B cell (primary cell): ENCODE data around the gene KLC4. TPM values are rescaled to one million over a fixed set of nuclear protein-coding genes. Genes with fewer than 3 reads are reported as not detected.

Experiments
- ATAC-seq: fragments of 200-7000 bp; cut with Tn5 transposase; one replicate; pipeline ENCODE4 v1.10.0; 2021; ENCODE audit warnings: low read depth, mild to moderate bottlenecking, moderate number of reproducible peaks, moderate library complexity
- CTCF ChIA-PET: fragments of 350-600 bp; sonication (Branson Sonifier 250); formaldehyde crosslinking; loops from one replicate; lab custom pipeline; 2021; ENCODE audit warnings: antibody characterized with exemption, inconsistent platforms; lab: Charles Lee
- POLR2A ChIA-PET: fragments of 350-600 bp; sonication (Branson Sonifier 250); formaldehyde crosslinking; loops from one replicate; lab custom pipeline; 2021; ENCODE audit warnings: antibody characterized with exemption; lab: Charles Lee
- DNase-seq: peaks from one replicate; pipeline ENCODE4 v3.0.0; 2013
- H2AFZ ChIP-seq: 2 replicates; pipeline ENCODE4 v1.6.1; 2012; ENCODE audit warnings: mild to moderate bottlenecking, low read depth, low read length; ENCODE audit not compliant: insufficient read depth, poor library complexity, severe bottlenecking
- H3K27ac ChIP-seq, 2 donors: 1 replicate in 1 of 2; 2 replicates in 1 of 2; pipeline ENCODE4 v1.5.1; 2012 to 2013; ENCODE audit warnings: low read length in 2 of 2, mild to moderate bottlenecking in 2 of 2, moderate library complexity in 1 of 2
- H3K27me3 ChIP-seq, 4 experiments: fragments of 200-600 bp in 1 of 4; sonication (generic) in 1 of 4; replicated peaks in 1 of 4; 1 replicate in 2 of 4; 2 replicates in 2 of 4; pipeline versions ENCODE4 v1.6.1 to v1.7.0; 2013 to 2016; ENCODE audit warnings: low read length in 3 of 4, mild to moderate bottlenecking in 2 of 4, mixed read lengths in 1 of 4, moderate library complexity in 1 of 4; ENCODE audit not compliant: insufficient read depth in 4 of 4, control insufficient read depth in 3 of 4; ENCODE audit errors: control extremely low read depth in 1 of 4
- H3K36me3 ChIP-seq, 2 experiments: replicated peaks in 1 of 2; 1 replicate in 1 of 2; 2 replicates in 1 of 2; pipeline versions ENCODE4 v1.6.1 to v1.7.1; 2013; ENCODE audit warnings: low read length in 1 of 2; ENCODE audit not compliant: insufficient read depth in 2 of 2, control insufficient read depth in 1 of 2; ENCODE audit errors: control extremely low read depth in 1 of 2, extremely low read depth in 1 of 2
- H3K4me1 ChIP-seq, 2 donors: fragments of 200-600 bp in 1 of 2; sonication (generic) in 1 of 2; 1 replicate in 1 of 2; 2 replicates in 1 of 2; pipeline versions ENCODE4 v1.5.1 to v1.6.1; 2013 to 2017; ENCODE audit warnings: low read length in 2 of 2; ENCODE audit not compliant: control insufficient read depth in 2 of 2, insufficient read depth in 2 of 2
- H3K4me2 ChIP-seq: replicated peaks from 2 replicates; pipeline ENCODE3; 2012; ENCODE audit warnings: mild to moderate bottlenecking, low read depth, low read length; ENCODE audit not compliant: poor library complexity, severe bottlenecking
- H3K4me3 ChIP-seq, 5 experiments: fragments of 200-600 bp in 1 of 5; sonication (generic) in 1 of 5; 1 replicate in 3 of 5; 2 replicates in 2 of 5; pipeline versions ENCODE4 v1.5.1 to v1.7.0; 2011 to 2016; ENCODE audit warnings: low read length in 4 of 5, mild to moderate bottlenecking in 4 of 5, low read depth in 2 of 5, control low read depth in 1 of 5, moderate library complexity in 1 of 5; ENCODE audit not compliant: insufficient read depth in 1 of 5; ENCODE audit errors: control extremely low read depth in 1 of 5, extremely low read depth in 1 of 5
- H3K79me2 ChIP-seq: fragments of 200-600 bp; sonication (generic); one replicate; pipeline ENCODE4 v1.6.0; 2016; ENCODE audit warnings: low read length; ENCODE audit not compliant: control insufficient read depth, insufficient read depth
- H3K9ac ChIP-seq: fragments of 200-600 bp; sonication (generic); 2 replicates; pipeline ENCODE4 v1.6.1; 2017; ENCODE audit warnings: mild to moderate bottlenecking, low read length, moderate library complexity
- H3K9me3 ChIP-seq, 3 donors: one replicate each; pipeline versions ENCODE4 v1.6.1 to v1.7.1; 2013; ENCODE audit warnings: low read length in 2 of 3; ENCODE audit not compliant: control insufficient read depth in 2 of 3, insufficient read depth in 1 of 3; ENCODE audit errors: control extremely low read depth in 1 of 3
- H4K20me1 ChIP-seq: 2 replicates; pipeline ENCODE4 v1.6.0; 2012; ENCODE audit warnings: mild to moderate bottlenecking, low read length; ENCODE audit not compliant: insufficient read depth, control insufficient read depth, poor library complexity, severe bottlenecking
- H3K27ac Mint-ChIP-seq: one replicate; pipeline ENCODE4 v1.8.0; 2021; ENCODE audit warnings: mixed read lengths
- H3K27me3 Mint-ChIP-seq: one replicate; pipeline ENCODE4 v1.8.0; 2021; ENCODE audit warnings: mixed read lengths
- H3K4me1 Mint-ChIP-seq: one replicate; pipeline ENCODE4 v1.8.0; 2021; ENCODE audit warnings: mixed read lengths
- H3K4me3 Mint-ChIP-seq: one replicate; pipeline ENCODE4 v1.8.0; 2021; ENCODE audit warnings: mixed read lengths
- H3K9me3 Mint-ChIP-seq: one replicate; pipeline ENCODE4 v1.8.0; 2022; ENCODE audit warnings: mixed read lengths; ENCODE audit not compliant: insufficient read depth
- CTCF ChIP-seq: fragments of 200-600 bp; IDR thresholded peaks from one replicate; pipeline ENCODE4 v1.8.0; 2022; ENCODE audit warnings: antibody characterized with exemption, mild to moderate bottlenecking
- EZH2 ChIP-seq: IDR thresholded peaks from 2 replicates; pipeline ENCODE4 v1.6.1; 2012; ENCODE audit warnings: borderline replicate concordance, low read depth, mild to moderate bottlenecking, moderate library complexity, low read length; ENCODE audit not compliant: insufficient read depth, poor library complexity, severe bottlenecking
- WGBS: methylation state at CpG from one replicate; pipeline ENCODE4 v1.1.5; 2013; ENCODE audit warnings: missing lambda C conversion rate; ENCODE audit not compliant: insufficient coverage; 5-methylcytosine and 5-hydroxymethylcytosine counted together
- intact Hi-C: fragments of 100-400 bp; cut with micrococcal nuclease; formaldehyde crosslinking; loops from one replicate; pipeline ENCODE4 v1.10.0; 2022
- polyA plus RNA-seq: library from polyadenylated mRNA; depleted of rRNA; stranded (reverse); fragments of >200 nt; gene quantifications from 2 replicates; pipeline ENCODE4 v1.2.3, GENCODE V29; 2012
- total RNA-seq, 2 donors: library from RNA; stranded (reverse); fragments of 120-200 nt in 1 of 2; gene quantifications; 1 replicate in 1 of 2; 2 replicates in 1 of 2; pipeline versions ENCODE4 v1.2.3 to v1.2.4, GENCODE V29; 2013 to 2022

The KLC4 gene
- total and polyA plus RNA-seq, 2 donors (not counting 1 experiment from before 2014, with no cell fraction given): 30.6 to 52.7 TPM

GRCh38 chr6:43103253-43103876 lies 43.9 kb downstream of the KLC4 start:
- ChIA-PET CTCF (no interaction called here), POLR2A (no interaction called here)
- Histone ChIP-seq H4K20me1 (no peaks in the 10 kb centered on the region), H3K4me2 (no peak overlapping the region), H2AFZ (no peak overlapping the region), H3K9me3 (no peaks in the 10 kb centered on the region), H3K27me3 (no peaks in the 10 kb centered on the region), H3K36me3 (no peaks in the 10 kb centered on the region), H3K79me2 (no peaks in the 10 kb centered on the region), H3K27ac (no peak overlapping the region), H3K9ac (no peak overlapping the region), H3K4me3 (no peak overlapping the region), H3K4me1 (no peaks in the 10 kb centered on the region)
- no peaks in the 10 kb centered on the region for H3K4me1 Mint-ChIP-seq
- TF ChIP-seq CTCF (no peak), EZH2 (no peak)
- H3K27ac Mint-ChIP-seq: no peak overlapping the region
- H3K4me3 Mint-ChIP-seq: no peak overlapping the region
- no peak for DNase-seq
- WGBS: no CpG with 5 or more reads among the region's 2 CpGs
- no peak for ATAC-seq
- H3K27me3 Mint-ChIP-seq: no peaks in the 10 kb centered on the region
- intact Hi-C loops: no loop called here
- no peaks in the 10 kb centered on the region for H3K9me3 Mint-ChIP-seq

- intact Hi-C loops: no loop called here
- DNase-seq (no peak), ATAC-seq (no peak)
- CTCF ChIA-PET: no interaction called here
- Histone ChIP-seq H2AFZ (no peak overlapping the region), H3K27ac (no peak overlapping the region), H3K4me1 (no peaks in the 10 kb centered on the region), H3K27me3 (no peaks in the 10 kb centered on the region), H3K36me3 (no peaks in the 10 kb centered on the region), H3K4me3 (no peak overlapping the region), H3K79me2 (no peaks in the 10 kb centered on the region), H3K9ac (no peak overlapping the region), H3K9me3 (no peaks in the 10 kb centered on the region), H4K20me1 (no peaks in the 10 kb centered on the region), H3K4me2 (no peak overlapping the region)
- POLR2A ChIA-PET: no interaction called here
- Mint-ChIP-seq H3K4me1 (no peaks in the 10 kb centered on the region), H3K9me3 (no peaks in the 10 kb centered on the region), H3K27me3 (no peaks in the 10 kb centered on the region), H3K27ac (no peak overlapping the region), H3K4me3 (no peak overlapping the region)
- no peak for TF ChIP-seq CTCF
- no peak for TF ChIP-seq EZH2
- 92% methylated on average over 3 of the region's 9 CpGs for WGBS
Measured at GRCh38 chr6:43105538-43106222, 46.2 kb downstream of the KLC4 start.
